Activated T-cell treated with anti-CD3 and anti-CD28 coated beads for 24 hours (primary cell): ENCODE measurements around the gene IRF7.

Experiments
- DNase-seq: peaks from one replicate; pipeline ENCODE4 v3.0.0-alpha.2; 2020; ENCODE audit warnings: low read depth

The IRF7 gene

GRCh38 chr11:563812-564578 is 51.8 kb downstream of the IRF7 start:
- DNase-seq: no peak

- no peak for DNase-seq
These were observed 52.5 kb downstream of the IRF7 start for GRCh38 chr11:563066-563811.
